Neural progenitor cell (in vitro differentiated cells): ENCODE measurements around the gene ZFR2. TPM values are rescaled to one million over a fixed set of nuclear protein-coding genes. Genes with fewer than 3 reads are reported as not detected.

Experiments
- DNase-seq: peaks from one replicate; pipeline ENCODE4 v3.0.0-alpha.2; 2016; ENCODE audit warnings: low spot score
- H2AFZ ChIP-seq: fragments of 200-600 bp; sonication (generic); replicated peaks from 2 replicates; pipeline ENCODE4 v1.6.1; 2016; ENCODE audit warnings: antibody characterized with exemption
- H3F3A ChIP-seq: fragments of 200-600 bp; sonication (generic); 2 replicates; pipeline ENCODE4 v1.6.1; 2016; ENCODE audit warnings: antibody characterized with exemption, low read depth
- H3K27ac ChIP-seq: fragments of 200-600 bp; sonication (generic); 2 replicates; pipeline ENCODE4 v1.5.1; 2016; ENCODE audit warnings: mild to moderate bottlenecking
- H3K27me3 ChIP-seq: fragments of 200-600 bp; sonication (generic); 2 replicates; pipeline ENCODE4 v1.6.1; 2016; ENCODE audit warnings: mild to moderate bottlenecking, moderate library complexity
- H3K36me3 ChIP-seq: fragments of 200-600 bp; sonication (generic); 2 replicates; pipeline ENCODE4 v1.5.1; 2016
- H3K4me1 ChIP-seq: fragments of 200-600 bp; sonication (generic); 2 replicates; pipeline ENCODE4 v1.6.1; 2016; ENCODE audit warnings: mixed run types
- H3K4me2 ChIP-seq: fragments of 200-600 bp; sonication (generic); 2 replicates; pipeline ENCODE4 v1.6.1; 2016
- H3K4me3 ChIP-seq: fragments of 200-600 bp; sonication (generic); 2 replicates; pipeline ENCODE4 v1.5.1; 2016
- H3K79me2 ChIP-seq: fragments of 200-600 bp; sonication (generic); 2 replicates; pipeline ENCODE4 v1.6.1; 2016; ENCODE audit warnings: low read depth
- H3K9ac ChIP-seq: fragments of 200-600 bp; sonication (generic); 2 replicates; pipeline ENCODE4 v1.6.1; 2016
- H3K9me3 ChIP-seq: fragments of 200-600 bp; sonication (generic); 2 replicates; pipeline ENCODE4 v1.5.1; 2016; ENCODE audit warnings: low read depth
- H4K20me1 ChIP-seq: fragments of 200-600 bp; sonication (generic); 2 replicates; pipeline ENCODE4 v1.6.1; 2016; ENCODE audit warnings: low read depth
- H3K27ac Mint-ChIP-seq: 3 replicates; pipeline ENCODE4 v1.8.0; 2021; ENCODE audit warnings: mixed read lengths
- H3K27me3 Mint-ChIP-seq: 2 replicates; pipeline ENCODE4 v1.8.0; 2022; ENCODE audit warnings: low read depth, mild to moderate bottlenecking, inconsistent platforms, moderate library complexity, mixed read lengths; ENCODE audit not compliant: insufficient read depth
- H3K36me3 Mint-ChIP-seq: 3 replicates; pipeline ENCODE4 v1.8.0; 2021; ENCODE audit warnings: mixed read lengths
- H3K4me1 Mint-ChIP-seq: 3 replicates; pipeline ENCODE4 v1.8.0; 2021; ENCODE audit warnings: mixed read lengths
- H3K4me3 Mint-ChIP-seq: 3 replicates; pipeline ENCODE4 v1.8.0; 2021; ENCODE audit warnings: mild to moderate bottlenecking, moderate library complexity, mixed read lengths
- H3K9me3 Mint-ChIP-seq: 3 replicates; pipeline ENCODE4 v1.8.0; 2020; ENCODE audit warnings: mixed read lengths
- EZH2 ChIP-seq: fragments of 200-600 bp; sonication (generic); IDR thresholded peaks from 2 replicates; pipeline ENCODE4 v1.6.1; 2017; ENCODE audit warnings: antibody characterized with exemption, mild to moderate bottlenecking, moderate library complexity
- EZH2phosphoT487 ChIP-seq: fragments of 200-600 bp; sonication (generic); IDR thresholded peaks from 2 replicates; pipeline ENCODE4 v1.6.1; 2017; ENCODE audit warnings: antibody characterized with exemption
- total RNA-seq: library from RNA; depleted of rRNA; stranded (reverse); fragments of >200 nt; gene quantifications from 2 replicates; pipeline ENCODE4 v1.2.3, GENCODE V29; 2015; ENCODE audit warnings: low replicate concordance
- TF ChIP-seq, protein P1 (sequence below): fragments of 200-600 bp; sonication (generic); IDR thresholded peaks from 2 replicates; pipeline ENCODE4 v1.5.1; 2017; ENCODE audit warnings: antibody characterized with exemption, mild to moderate bottlenecking

ZFR2 gene
- total RNA-seq, 1 donor from 2014 or later, result 8.9 TPM

GRCh38 chr19:3762130-3762473, 106.7 kb downstream of the ZFR2 start:
- H3K4me3 Mint-ChIP-seq, result peak overlapping the region; percentile 96
- Histone ChIP-seq H3K9ac (no peak overlapping the region), H3F3A (peaks cover 8% of the 10 kb centered on the region), H2AFZ (no peak overlapping the region), H3K36me3 (no peaks in the 10 kb centered on the region), H3K4me3 (peak overlapping the region; percentile 89), H3K4me1 (peaks cover 3% of the 10 kb centered on the region), H3K4me2 (peak overlapping the region; percentile 63), H3K27ac (no peak overlapping the region), H4K20me1 (no peaks in the 10 kb centered on the region), H3K79me2 (peaks cover 26% of the 10 kb centered on the region), H3K27me3 (no peaks in the 10 kb centered on the region), H3K9me3 (no peaks in the 10 kb centered on the region)
- H3K36me3 Mint-ChIP-seq, result no peaks in the 10 kb centered on the region
- H3K27me3 Mint-ChIP-seq, result no peaks in the 10 kb centered on the region
- H3K9me3 Mint-ChIP-seq, result no peaks in the 10 kb centered on the region
- TF ChIP-seq EZH2phosphoT487, result no peak
- TF ChIP-seq EZH2, result no peak
- TF ChIP-seq, protein P1, sequence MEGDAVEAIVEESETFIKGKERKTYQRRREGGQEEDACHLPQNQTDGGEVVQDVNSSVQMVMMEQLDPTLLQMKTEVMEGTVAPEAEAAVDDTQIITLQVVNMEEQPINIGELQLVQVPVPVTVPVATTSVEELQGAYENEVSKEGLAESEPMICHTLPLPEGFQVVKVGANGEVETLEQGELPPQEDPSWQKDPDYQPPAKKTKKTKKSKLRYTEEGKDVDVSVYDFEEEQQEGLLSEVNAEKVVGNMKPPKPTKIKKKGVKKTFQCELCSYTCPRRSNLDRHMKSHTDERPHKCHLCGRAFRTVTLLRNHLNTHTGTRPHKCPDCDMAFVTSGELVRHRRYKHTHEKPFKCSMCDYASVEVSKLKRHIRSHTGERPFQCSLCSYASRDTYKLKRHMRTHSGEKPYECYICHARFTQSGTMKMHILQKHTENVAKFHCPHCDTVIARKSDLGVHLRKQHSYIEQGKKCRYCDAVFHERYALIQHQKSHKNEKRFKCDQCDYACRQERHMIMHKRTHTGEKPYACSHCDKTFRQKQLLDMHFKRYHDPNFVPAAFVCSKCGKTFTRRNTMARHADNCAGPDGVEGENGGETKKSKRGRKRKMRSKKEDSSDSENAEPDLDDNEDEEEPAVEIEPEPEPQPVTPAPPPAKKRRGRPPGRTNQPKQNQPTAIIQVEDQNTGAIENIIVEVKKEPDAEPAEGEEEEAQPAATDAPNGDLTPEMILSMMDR, result no peak
- peaks cover 14% of the 10 kb centered on the region for H3K4me1 Mint-ChIP-seq
- H3K27ac Mint-ChIP-seq, result peak overlapping the region; percentile 95
- no peak for DNase-seq

DNA sequence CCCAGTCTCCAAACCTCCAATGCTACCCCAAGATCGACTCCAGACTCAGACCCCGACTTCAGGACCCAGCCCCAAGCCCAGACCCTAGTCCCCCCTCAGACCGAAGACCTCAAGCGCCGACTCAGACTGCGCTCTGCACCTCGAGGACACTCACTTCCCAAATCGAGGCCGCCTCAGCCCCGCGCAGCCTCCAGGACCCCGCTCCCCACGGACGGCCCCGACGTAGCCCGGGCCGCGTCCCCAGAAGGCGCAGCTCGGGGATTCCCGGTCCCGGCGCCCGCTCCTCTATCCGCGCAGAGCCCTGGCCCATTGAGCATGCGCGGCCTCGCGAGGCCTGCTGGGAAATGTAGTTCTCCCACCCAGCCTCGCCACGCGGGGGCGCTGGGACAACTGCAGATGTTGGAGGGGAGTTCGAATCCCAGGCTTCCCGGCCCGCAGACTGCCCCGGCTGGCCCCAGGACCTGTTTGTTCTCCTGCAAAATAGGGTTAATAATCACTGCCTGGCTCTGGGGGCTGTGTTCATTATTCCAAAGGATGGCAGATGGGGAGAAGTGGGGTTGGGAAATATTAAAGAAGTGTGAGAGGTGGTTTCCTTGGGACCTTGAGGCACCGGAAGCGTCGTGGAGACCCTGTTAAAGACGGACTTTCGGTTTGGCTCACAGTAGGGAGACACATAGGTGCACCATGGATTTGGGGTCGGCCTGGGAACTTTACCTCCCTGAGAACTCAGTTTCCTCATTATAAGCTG, 107.3 kb downstream of the ZFR2 start, which contains the start of gene APBA3:
Gene APBA3, minus strand, starts transcription at position 311 of the 748 bp plus-strand sequence. CDS start 1,428 bp downstream, outside the sequence.
- Histone ChIP-seq H3K9ac (peak within 1 kb of the TSS; percentile 83), H3K4me3 (peak within 1 kb of the TSS; percentile 90), H2AFZ (peak within 1 kb of the TSS; percentile 97), H3K9me3 (no peaks in the 10 kb centered on the region), H3K27me3 (no peaks in the 10 kb centered on the region), H4K20me1 (no peaks in the 10 kb centered on the region), H3K4me2 (peak within 1 kb of the TSS; percentile 85), H3K4me1 (peaks cover 3% of the 10 kb centered on the region), H3K27ac (peak within 1 kb of the TSS; percentile 72), H3K36me3 (no peaks in the 10 kb centered on the region), H3F3A (peaks cover 8% of the 10 kb centered on the region), H3K79me2 (peaks cover 26% of the 10 kb centered on the region)
- H3K27me3 Mint-ChIP-seq, result no peaks in the 10 kb centered on the region
- TF ChIP-seq, protein P1, result peak; percentile 77
- TF ChIP-seq EZH2phosphoT487, result no peak
- no peak for TF ChIP-seq EZH2
- H3K9me3 Mint-ChIP-seq, result no peaks in the 10 kb centered on the region
- peaks cover 14% of the 10 kb centered on the region for H3K4me1 Mint-ChIP-seq
- H3K36me3 Mint-ChIP-seq, result peaks cover 2% of the 10 kb centered on the region
- H3K27ac Mint-ChIP-seq, result peak within 1 kb of the TSS; percentile 95
- peak; percentile 96 for DNase-seq
- peak within 1 kb of the TSS; percentile 96 for H3K4me3 Mint-ChIP-seq

GRCh38 chr19:3760871-3761361, 107.9 kb downstream of the ZFR2 start:
- H3F3A ChIP-seq, result peaks cover 8% of the 10 kb centered on the region
- H3K4me1 ChIP-seq, result peaks cover 3% of the 10 kb centered on the region
- Mint-ChIP-seq H3K36me3 (peaks cover 2% of the 10 kb centered on the region), H3K27me3 (no peaks in the 10 kb centered on the region), H3K27ac (peak overlapping the region; percentile 85), H3K4me3 (peak overlapping the region; percentile 96), H3K4me1 (peaks cover 14% of the 10 kb centered on the region), H3K9me3 (no peaks in the 10 kb centered on the region)
- H3K4me2 ChIP-seq, result peak overlapping the region; percentile 85
- H3K9me3 ChIP-seq, result no peaks in the 10 kb centered on the region
- H2AFZ ChIP-seq, result peak overlapping the region; percentile 64
- DNase-seq, result no peak
- H3K27ac ChIP-seq, result no peak overlapping the region
- peak overlapping the region; percentile 83 for H3K9ac ChIP-seq
- H4K20me1 ChIP-seq, result no peaks in the 10 kb centered on the region
- no peaks in the 10 kb centered on the region for H3K36me3 ChIP-seq
- peaks cover 26% of the 10 kb centered on the region for H3K79me2 ChIP-seq
- no peaks in the 10 kb centered on the region for H3K27me3 ChIP-seq
- H3K4me3 ChIP-seq, result peak overlapping the region; percentile 90
- TF ChIP-seq, protein P1, result no peak
- no peak for TF ChIP-seq EZH2
- TF ChIP-seq EZH2phosphoT487, result no peak
